HL-60 (cell line): Measurements from ENCODE around the gene APLP2.

Experiments used
- CTCF ChIP-seq: IDR thresholded peaks from one replicate; pipeline ENCODE4 v1.5.1; 2011; ENCODE audit warnings: low read length, control low read depth, inconsistent platforms; ENCODE audit not compliant: insufficient read depth
- GABPA ChIP-seq: IDR thresholded peaks from 2 replicates; pipeline ENCODE4 v1.6.1; 2012; ENCODE audit warnings: low read depth
- POLR2AphosphoS5 ChIP-seq: IDR thresholded peaks from 2 replicates; pipeline ENCODE4 v1.6.1; 2012; ENCODE audit warnings: low read depth
- REST ChIP-seq: IDR thresholded peaks from 2 replicates; pipeline ENCODE4 v1.6.1; 2012; ENCODE audit warnings: low read depth; ENCODE audit not compliant: insufficient replicate concordance
- SPI1 ChIP-seq: IDR thresholded peaks from 2 replicates; pipeline ENCODE4 v1.6.1; 2012; ENCODE audit warnings: low read depth, mild to moderate bottlenecking, borderline replicate concordance

- no peak for TF ChIP-seq POLR2AphosphoS5
- TF ChIP-seq CTCF, result no peak
- TF ChIP-seq GABPA, result no peak
- TF ChIP-seq REST, result no peak
- no peak for TF ChIP-seq SPI1
These were observed 583 bp downstream of the APLP2 start for GRCh38 chr11:130070109-130070845.
